ENCODE measurements around the gene WWC2. TPM values are rescaled to one million over a fixed set of nuclear protein-coding genes. Genes with fewer than 3 reads are reported as not detected.

WWC2 gene
- total and polyA plus RNA-seq, 2 experiments from 2014 or later, result 50.5 to 74.2 TPM

GRCh38 chr4:183081116-183081469 is 18.0 kb upstream of the WWC2 start:
- H3K27ac Mint-ChIP-seq, result no peak overlapping the region
- Histone ChIP-seq H3K79me2 (replicated peaks; ENCODE audit: insufficient read depth) (no peaks in the 10 kb centered on the region), H3K36me3 (ENCODE audit: insufficient read depth) (no peaks in the 10 kb centered on the region), H3K4me3 (no peak overlapping the region), H3K4me1 (ENCODE audit: insufficient read depth) (peaks cover 7% of the 10 kb centered on the region), H4K20me1 (replicated peaks; ENCODE audit: insufficient read depth) (no peaks in the 10 kb centered on the region), H3K9me2 (ENCODE audit: insufficient read depth) (no peaks in the 10 kb centered on the region), H3K27me3 (ENCODE audit: insufficient read depth) (no peaks in the 10 kb centered on the region), H2AFZ (no peak overlapping the region), H3K27ac (ENCODE audit: low read depth) (no peak overlapping the region), H3K4me2 (no peak overlapping the region), H3F3A (replicated peaks; ENCODE audit: low read depth) (no peaks in the 10 kb centered on the region)
- TF ChIP-seq CREB1 (CRISPR knock-in tag; IDR thresholded peaks at IDR 0.05; ENCODE audit: low read depth) (no peak), ZNF114 (CRISPR knock-in tag; IDR thresholded peaks at IDR 0.05) (no peak), NANOG (IDR thresholded peaks at IDR 0.05; ENCODE audit: borderline replicate concordance) (no peak), POLR2AphosphoS5 (IDR thresholded peaks at IDR 0.05; ENCODE audit: low read depth) (no peak), CTCF (conservative IDR thresholded peaks at IDR 0.05; ENCODE audit: low read depth in 2 of 2) (no peak), STAT1 (IDR thresholded peaks at IDR 0.05; ENCODE audit: unreplicated experiment) (no peak), JUNB (IDR thresholded peaks at IDR 0.05; ENCODE audit: unreplicated experiment) (no peak), EZH2 (IDR thresholded peaks at IDR 0.05; ENCODE audit: low read depth, unreplicated experiment) (no peak), EZH2phosphoT487 (IDR thresholded peaks at IDR 0.05; ENCODE audit: unreplicated experiment) (no peak)
- TF ChIP-seq, protein P1, sequence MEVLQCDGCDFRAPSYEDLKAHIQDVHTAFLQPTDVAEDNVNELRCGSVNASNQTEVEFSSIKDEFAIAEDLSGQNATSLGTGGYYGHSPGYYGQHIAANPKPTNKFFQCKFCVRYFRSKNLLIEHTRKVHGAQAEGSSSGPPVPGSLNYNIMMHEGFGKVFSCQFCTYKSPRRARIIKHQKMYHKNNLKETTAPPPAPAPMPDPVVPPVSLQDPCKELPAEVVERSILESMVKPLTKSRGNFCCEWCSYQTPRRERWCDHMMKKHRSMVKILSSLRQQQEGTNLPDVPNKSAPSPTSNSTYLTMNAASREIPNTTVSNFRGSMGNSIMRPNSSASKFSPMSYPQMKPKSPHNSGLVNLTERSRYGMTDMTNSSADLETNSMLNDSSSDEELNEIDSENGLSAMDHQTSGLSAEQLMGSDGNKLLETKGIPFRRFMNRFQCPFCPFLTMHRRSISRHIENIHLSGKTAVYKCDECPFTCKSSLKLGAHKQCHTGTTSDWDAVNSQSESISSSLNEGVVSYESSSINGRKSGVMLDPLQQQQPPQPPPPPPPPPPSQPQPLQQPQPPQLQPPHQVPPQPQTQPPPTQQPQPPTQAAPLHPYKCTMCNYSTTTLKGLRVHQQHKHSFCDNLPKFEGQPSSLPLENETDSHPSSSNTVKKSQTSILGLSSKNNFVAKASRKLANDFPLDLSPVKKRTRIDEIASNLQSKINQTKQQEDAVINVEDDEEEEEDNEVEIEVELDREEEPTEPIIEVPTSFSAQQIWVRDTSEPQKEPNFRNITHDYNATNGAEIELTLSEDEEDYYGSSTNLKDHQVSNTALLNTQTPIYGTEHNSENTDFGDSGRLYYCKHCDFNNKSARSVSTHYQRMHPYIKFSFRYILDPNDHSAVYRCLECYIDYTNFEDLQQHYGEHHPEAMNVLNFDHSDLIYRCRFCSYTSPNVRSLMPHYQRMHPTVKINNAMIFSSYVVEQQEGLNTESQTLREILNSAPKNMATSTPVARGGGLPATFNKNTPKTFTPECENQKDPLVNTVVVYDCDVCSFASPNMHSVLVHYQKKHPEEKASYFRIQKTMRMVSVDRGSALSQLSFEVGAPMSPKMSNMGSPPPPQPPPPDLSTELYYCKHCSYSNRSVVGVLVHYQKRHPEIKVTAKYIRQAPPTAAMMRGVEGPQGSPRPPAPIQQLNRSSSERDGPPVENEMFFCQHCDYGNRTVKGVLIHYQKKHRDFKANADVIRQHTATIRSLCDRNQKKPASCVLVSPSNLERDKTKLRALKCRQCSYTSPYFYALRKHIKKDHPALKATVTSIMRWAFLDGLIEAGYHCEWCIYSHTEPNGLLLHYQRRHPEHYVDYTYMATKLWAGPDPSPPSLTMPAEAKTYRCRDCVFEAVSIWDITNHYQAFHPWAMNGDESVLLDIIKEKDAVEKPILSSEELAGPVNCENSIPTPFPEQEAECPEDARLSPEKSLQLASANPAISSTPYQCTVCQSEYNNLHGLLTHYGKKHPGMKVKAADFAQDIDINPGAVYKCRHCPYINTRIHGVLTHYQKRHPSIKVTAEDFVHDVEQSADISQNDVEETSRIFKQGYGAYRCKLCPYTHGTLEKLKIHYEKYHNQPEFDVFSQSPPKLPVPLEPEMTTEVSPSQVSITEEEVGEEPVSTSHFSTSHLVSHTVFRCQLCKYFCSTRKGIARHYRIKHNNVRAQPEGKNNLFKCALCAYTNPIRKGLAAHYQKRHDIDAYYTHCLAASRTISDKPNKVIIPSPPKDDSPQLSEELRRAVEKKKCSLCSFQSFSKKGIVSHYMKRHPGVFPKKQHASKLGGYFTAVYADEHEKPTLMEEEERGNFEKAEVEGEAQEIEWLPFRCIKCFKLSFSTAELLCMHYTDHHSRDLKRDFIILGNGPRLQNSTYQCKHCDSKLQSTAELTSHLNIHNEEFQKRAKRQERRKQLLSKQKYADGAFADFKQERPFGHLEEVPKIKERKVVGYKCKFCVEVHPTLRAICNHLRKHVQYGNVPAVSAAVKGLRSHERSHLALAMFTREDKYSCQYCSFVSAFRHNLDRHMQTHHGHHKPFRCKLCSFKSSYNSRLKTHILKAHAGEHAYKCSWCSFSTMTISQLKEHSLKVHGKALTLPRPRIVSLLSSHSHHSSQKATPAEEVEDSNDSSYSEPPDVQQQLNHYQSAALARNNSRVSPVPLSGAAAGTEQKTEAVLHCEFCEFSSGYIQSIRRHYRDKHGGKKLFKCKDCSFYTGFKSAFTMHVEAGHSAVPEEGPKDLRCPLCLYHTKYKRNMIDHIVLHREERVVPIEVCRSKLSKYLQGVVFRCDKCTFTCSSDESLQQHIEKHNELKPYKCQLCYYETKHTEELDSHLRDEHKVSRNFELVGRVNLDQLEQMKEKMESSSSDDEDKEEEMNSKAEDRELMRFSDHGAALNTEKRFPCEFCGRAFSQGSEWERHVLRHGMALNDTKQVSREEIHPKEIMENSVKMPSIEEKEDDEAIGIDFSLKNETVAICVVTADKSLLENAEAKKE (CRISPR knock-in tag; IDR thresholded peaks at IDR 0.05), result no peak
- TF ChIP-seq, protein P2, sequence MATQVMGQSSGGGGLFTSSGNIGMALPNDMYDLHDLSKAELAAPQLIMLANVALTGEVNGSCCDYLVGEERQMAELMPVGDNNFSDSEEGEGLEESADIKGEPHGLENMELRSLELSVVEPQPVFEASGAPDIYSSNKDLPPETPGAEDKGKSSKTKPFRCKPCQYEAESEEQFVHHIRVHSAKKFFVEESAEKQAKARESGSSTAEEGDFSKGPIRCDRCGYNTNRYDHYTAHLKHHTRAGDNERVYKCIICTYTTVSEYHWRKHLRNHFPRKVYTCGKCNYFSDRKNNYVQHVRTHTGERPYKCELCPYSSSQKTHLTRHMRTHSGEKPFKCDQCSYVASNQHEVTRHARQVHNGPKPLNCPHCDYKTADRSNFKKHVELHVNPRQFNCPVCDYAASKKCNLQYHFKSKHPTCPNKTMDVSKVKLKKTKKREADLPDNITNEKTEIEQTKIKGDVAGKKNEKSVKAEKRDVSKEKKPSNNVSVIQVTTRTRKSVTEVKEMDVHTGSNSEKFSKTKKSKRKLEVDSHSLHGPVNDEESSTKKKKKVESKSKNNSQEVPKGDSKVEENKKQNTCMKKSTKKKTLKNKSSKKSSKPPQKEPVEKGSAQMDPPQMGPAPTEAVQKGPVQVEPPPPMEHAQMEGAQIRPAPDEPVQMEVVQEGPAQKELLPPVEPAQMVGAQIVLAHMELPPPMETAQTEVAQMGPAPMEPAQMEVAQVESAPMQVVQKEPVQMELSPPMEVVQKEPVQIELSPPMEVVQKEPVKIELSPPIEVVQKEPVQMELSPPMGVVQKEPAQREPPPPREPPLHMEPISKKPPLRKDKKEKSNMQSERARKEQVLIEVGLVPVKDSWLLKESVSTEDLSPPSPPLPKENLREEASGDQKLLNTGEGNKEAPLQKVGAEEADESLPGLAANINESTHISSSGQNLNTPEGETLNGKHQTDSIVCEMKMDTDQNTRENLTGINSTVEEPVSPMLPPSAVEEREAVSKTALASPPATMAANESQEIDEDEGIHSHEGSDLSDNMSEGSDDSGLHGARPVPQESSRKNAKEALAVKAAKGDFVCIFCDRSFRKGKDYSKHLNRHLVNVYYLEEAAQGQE (IDR thresholded peaks at IDR 0.05; ENCODE audit: unreplicated experiment), result no peak
- peaks cover 18% of the 10 kb centered on the region for H3K4me1 Mint-ChIP-seq
- H3K27me3 Mint-ChIP-seq (ENCODE audit: insufficient read depth, low read depth, poor library complexity), result peaks cover 6% of the 10 kb centered on the region
- ATAC-seq (no peak), DNase-seq (ENCODE audit: low spot score) (no peak)
- no peaks in the 10 kb centered on the region for H3K9me3 Mint-ChIP-seq
- no peak overlapping the region for H3K4me3 Mint-ChIP-seq
- no peaks in the 10 kb centered on the region for H3K36me3 Mint-ChIP-seq (ENCODE audit: low read depth)
